Eye (tissue), 1 donor: ENCODE measurements around the gene WNT8A.
A peak's percentile ranks its signal among the peaks of the same experiment; 100 is the strongest.

Source experiments
- DNase-seq: peaks from one replicate; pipeline ENCODE4 v3.0.0-alpha.2; 2015

WNT8A gene

GRCh38 chr5:138092301-138092700 lies 8.5 kb downstream of the WNT8A start:
- no peak for DNase-seq

- no peak for DNase-seq
Observed at GRCh38 chr5:138093036-138093435, 9.2 kb downstream of the WNT8A start.

GRCh38 chr5:138095100-138095907 lies 11.5 kb downstream of the WNT8A start:
- no peak for DNase-seq

GRCh38 chr5:138096363-138096762 lies 12.5 kb downstream of the WNT8A start:
- no peak for DNase-seq

- DNase-seq: no peak
Observed at GRCh38 chr5:138096997-138097828, 13.4 kb downstream of the WNT8A start.

- no peak for DNase-seq
Observed at GRCh38 chr5:138102454-138103318, 18.9 kb downstream of the WNT8A start.

GRCh38 chr5:138103319-138103637 lies 19.4 kb downstream of the WNT8A start:
- DNase-seq: no peak

GRCh38 chr5:138105709-138106108 lies 21.9 kb downstream of the WNT8A start:
- no peak for DNase-seq

GRCh38 chr5:138107213-138107612 lies 23.4 kb downstream of the WNT8A start:
- DNase-seq: no peak

GRCh38 chr5:138109463-138110265 lies 25.8 kb downstream of the WNT8A start:
- DNase-seq: no peak

GRCh38 chr5:138110266-138110963 lies 26.6 kb downstream of the WNT8A start:
- peak; percentile 21 for DNase-seq

GRCh38 chr5:138111181-138111580 lies 27.3 kb downstream of the WNT8A start:
- DNase-seq: no peak

GRCh38 chr5:138111937-138112336 lies 28.1 kb downstream of the WNT8A start:
- DNase-seq: no peak

GRCh38 chr5:138115254-138115653 lies 31.4 kb downstream of the WNT8A start:
- DNase-seq: no peak

- no peak for DNase-seq
Observed at GRCh38 chr5:138128334-138128733, 44.5 kb downstream of the WNT8A start.

- no peak for DNase-seq
Observed at GRCh38 chr5:138129347-138129746, 45.5 kb downstream of the WNT8A start.

- DNase-seq: no peak
Observed at GRCh38 chr5:138132543-138132942, 48.7 kb downstream of the WNT8A start.

- DNase-seq: peak; percentile 91
Observed at GRCh38 chr5:138138949-138139780, 55.3 kb downstream of the WNT8A start, which contains the start of gene NME5. NME5 (minus strand) TSS chr5:138139428; CDS start chr5:138138780, 648 bp downstream.

GRCh38 chr5:138139781-138140090 lies 55.9 kb downstream of the WNT8A start:
- no peak for DNase-seq

GRCh38 chr5:138140268-138140667 lies 56.4 kb downstream of the WNT8A start:
- DNase-seq: no peak
